SK-N-MC (cell line): ENCODE measurements around the gene GSX1.

ENCODE experiments used
- DNase-seq: peaks from one replicate; pipeline ENCODE4 v3.0.0-alpha.2; 2011; ENCODE audit warnings: low read depth, low spot score
- H3K27ac ChIP-seq: fragments of 200-600 bp; sonication (generic); 2 replicates; pipeline ENCODE4 v1.5.1; 2016; ENCODE audit warnings: mixed run types
- H3K36me3 ChIP-seq: fragments of 200-600 bp; sonication (generic); 2 replicates; pipeline ENCODE4 v1.6.1; 2017; ENCODE audit warnings: antibody characterized with exemption, low read length, mixed read lengths; ENCODE audit not compliant: insufficient read depth
- H3K4me3 ChIP-seq: fragments of 200-600 bp; sonication (generic); 2 replicates; pipeline ENCODE4 v1.5.1; 2016
- H3K9ac ChIP-seq: fragments of 200-600 bp; sonication (generic); 2 replicates; pipeline ENCODE4 v1.8.0; 2017; ENCODE audit warnings: mixed run types, mixed read lengths; ENCODE audit not compliant: insufficient read length
- H3K9me3 ChIP-seq: fragments of 200-600 bp; sonication (generic); 2 replicates; pipeline ENCODE4 v1.6.1; 2017; ENCODE audit warnings: low read depth, mild to moderate bottlenecking, antibody characterized with exemption, low read length, moderate library complexity, mixed read lengths
- EZH2 ChIP-seq: fragments of 200-600 bp; sonication (generic); IDR thresholded peaks from one replicate; pipeline ENCODE4 v1.6.1; 2017; ENCODE audit warnings: antibody characterized with exemption
- FOXP2 ChIP-seq: optimal IDR thresholded peaks from 2 replicates; pipeline ENCODE3; 2011; ENCODE audit warnings: mild to moderate bottlenecking, moderate library complexity; ENCODE audit not compliant: insufficient read depth; ENCODE audit errors: extremely low read length, control extremely low read depth
- POLR2AphosphoS5 ChIP-seq: IDR thresholded peaks from 2 replicates; pipeline ENCODE4 v1.6.1; 2012; ENCODE audit warnings: mild to moderate bottlenecking, low read depth, low read length, borderline replicate concordance

The GSX1 gene

DNA sequence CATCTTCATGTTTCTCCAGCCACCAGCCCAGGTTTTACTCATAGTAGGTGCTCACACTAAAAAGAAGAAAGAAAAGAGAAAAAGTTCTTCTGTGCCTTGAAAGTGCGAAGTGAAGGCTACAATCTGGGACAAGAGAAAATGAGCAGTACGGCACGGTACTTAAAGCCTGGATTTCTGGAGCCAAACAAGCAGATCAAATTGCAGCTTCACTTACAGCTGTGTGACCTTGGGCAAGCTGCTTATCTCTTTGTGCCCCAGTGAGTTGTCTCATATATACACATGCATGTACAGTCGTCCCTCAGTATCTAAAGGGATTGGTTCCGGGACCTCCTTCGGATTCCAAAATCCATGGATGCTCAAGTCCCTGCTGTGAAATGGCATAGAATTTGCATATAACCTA lies 41.8 kb downstream of the GSX1 start:
- H3K4me3 ChIP-seq = no peak overlapping the region
- no peak overlapping the region for H3K9ac ChIP-seq
- H3K27ac ChIP-seq = no peak overlapping the region
- H3K9me3 ChIP-seq = no peaks in the 10 kb centered on the region
- TF ChIP-seq POLR2AphosphoS5 = no peak
- TF ChIP-seq FOXP2 = no peak
- no peak for TF ChIP-seq EZH2
- no peaks in the 10 kb centered on the region for H3K36me3 ChIP-seq
- DNase-seq = no peak

DNA sequence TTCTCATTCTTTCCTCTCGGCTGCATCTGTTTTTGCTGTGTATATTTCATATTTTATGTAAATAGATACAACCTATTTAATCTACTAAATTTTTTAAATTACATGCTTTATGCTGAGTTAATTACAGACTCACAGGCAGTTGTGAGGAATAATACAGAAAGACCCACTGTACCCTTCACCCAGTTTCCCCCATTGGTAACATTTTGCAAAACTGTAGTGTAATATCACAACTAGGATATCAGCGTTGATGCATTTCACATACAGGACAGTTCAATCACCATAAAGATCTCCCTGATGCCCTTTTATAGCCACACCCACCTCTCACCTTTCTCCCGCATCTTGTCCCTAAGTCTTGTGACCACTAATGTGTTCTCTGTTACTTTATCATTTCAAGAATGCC lies 43.5 kb downstream of the GSX1 start:
- TF ChIP-seq POLR2AphosphoS5 (no peak), EZH2 (no peak), FOXP2 (no peak)
- no peak overlapping the region for H3K9ac ChIP-seq
- H3K4me3 ChIP-seq = no peak overlapping the region
- no peak overlapping the region for H3K27ac ChIP-seq
- H3K36me3 ChIP-seq = no peaks in the 10 kb centered on the region
- no peak for DNase-seq
- H3K9me3 ChIP-seq = no peaks in the 10 kb centered on the region

DNA sequence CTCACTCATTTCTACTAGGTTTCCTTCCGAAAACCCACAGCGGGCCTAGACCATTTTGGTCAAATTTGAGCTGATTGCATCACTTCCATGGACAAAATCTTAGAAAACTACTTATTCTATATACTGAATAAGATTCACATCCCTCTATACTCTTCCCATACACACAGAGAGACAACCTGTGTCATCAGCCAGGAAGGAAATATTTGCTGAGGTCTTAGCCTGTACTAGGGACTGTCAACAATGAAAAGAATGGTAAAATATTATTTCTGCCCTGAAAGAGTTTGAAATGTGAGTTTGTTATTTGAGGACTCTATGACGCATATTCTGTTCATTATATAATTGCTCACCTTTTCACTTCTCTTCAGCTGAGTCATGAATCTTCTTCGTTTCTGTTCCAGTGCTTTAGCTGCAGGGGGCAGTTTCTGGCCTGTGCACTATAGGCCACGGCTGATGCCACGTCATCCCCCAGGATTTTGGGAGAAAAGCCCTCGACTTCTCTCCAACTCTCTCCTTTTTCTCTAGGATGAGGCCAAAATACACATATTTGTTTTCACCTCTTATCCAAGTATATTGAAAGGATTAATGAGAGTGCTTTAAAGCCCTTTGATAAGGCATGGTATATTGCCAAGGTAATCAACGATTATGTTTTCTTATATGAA lies 47.7 kb downstream of the GSX1 start:
- no peak for DNase-seq
- H3K4me3 ChIP-seq = no peak overlapping the region
- no peak overlapping the region for H3K9ac ChIP-seq
- H3K9me3 ChIP-seq = no peaks in the 10 kb centered on the region
- TF ChIP-seq EZH2 (no peak), POLR2AphosphoS5 (no peak), FOXP2 (no peak)
- no peaks in the 10 kb centered on the region for H3K36me3 ChIP-seq
- H3K27ac ChIP-seq = no peak overlapping the region

DNA sequence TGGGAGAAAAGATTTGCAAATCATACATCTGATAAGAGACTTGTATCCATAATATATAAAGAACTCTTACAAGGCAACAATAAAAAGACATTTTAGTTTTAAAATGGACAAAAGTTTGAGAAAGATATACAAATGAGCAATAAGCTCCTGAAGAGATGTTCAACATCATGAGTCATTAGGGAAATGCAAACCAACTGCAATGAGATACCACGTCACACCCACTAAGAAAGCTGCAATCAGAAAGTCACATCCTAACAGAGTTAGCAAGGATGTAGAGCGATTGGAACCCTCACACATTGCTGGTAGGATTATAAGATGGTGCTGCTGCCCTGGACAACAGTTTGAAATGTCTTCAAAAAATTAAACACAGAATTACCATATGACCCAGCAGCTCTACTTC lies 50.3 kb downstream of the GSX1 start:
- TF ChIP-seq POLR2AphosphoS5 (no peak), EZH2 (no peak), FOXP2 (no peak)
- no peak for DNase-seq

More for the DNA sequence above, 50.3 kb downstream of the GSX1 start:
- Histone ChIP-seq H3K4me3 (no peak overlapping the region), H3K9ac (no peak overlapping the region), H3K9me3 (no peaks in the 10 kb centered on the region), H3K27ac (no peak overlapping the region), H3K36me3 (no peaks in the 10 kb centered on the region)
